ENCODE results near the gene PLXNA3. TPM values are rescaled to one million over a fixed set of nuclear protein-coding genes. Genes with fewer than 3 reads are reported as not detected.

Gene PLXNA3
- total and polyA plus RNA-seq, 2 donors from 2014 or later, result 4.9 to 40.5 TPM

- H3K9me3 ChIP-seq (ENCODE audit: control insufficient read depth in 2 of 3, insufficient read depth in 1 of 3, low read length in 3 of 3), result no peaks in the 10 kb centered on the region
- FAIRE-seq (no peak), DNase-seq (peak in 1 of 5 donors; percentile 65)
- H3K36me3 ChIP-seq (ENCODE audit: control insufficient read depth in 2 of 3, insufficient read depth in 3 of 3, low read length in 3 of 3), result no peaks in the 10 kb centered on the region
- no peaks in the 10 kb centered on the region for H3K4me1 ChIP-seq (ENCODE audit: control insufficient read depth in 2 of 3, insufficient read depth in 2 of 3, low read depth in 1 of 3, low read length in 3 of 3)
- H3K27me3 ChIP-seq (ENCODE audit: control insufficient read depth, insufficient read depth, low read length), result no peaks in the 10 kb centered on the region
- TF ChIP-seq CTCF (IDR thresholded peaks at IDR 0.05; ENCODE audit: borderline replicate concordance, extremely low read depth, insufficient read depth), result no peak
- H3K27ac ChIP-seq (ENCODE audit: low read depth in 2 of 2, low read length in 2 of 2), result no peak overlapping the region
- H3K4me3 ChIP-seq (ENCODE audit: low read length in 3 of 3), result no peak overlapping the region
- no peak overlapping the region for H3K9ac ChIP-seq (ENCODE audit: low read length in 3 of 3)
- intact Hi-C loops (cut with DNase I), result no loop called here
These were observed 14.0 kb downstream of the PLXNA3 start for GRCh38 chrX:154471839-154472684.

GRCh38 chrX:154472685-154473632 is 14.9 kb downstream of the PLXNA3 start:
- peaks cover 0 to under 1% (median 0%) of the 10 kb centered on the region in 3 donors for H3K4me1 ChIP-seq (ENCODE audit: control insufficient read depth in 2 of 3, insufficient read depth in 2 of 3, low read depth in 1 of 3, low read length in 3 of 3)
- intact Hi-C loops (cut with DNase I), result no loop called here
- no peak overlapping the region for H3K4me3 ChIP-seq (ENCODE audit: low read length in 3 of 3)
- peak in 1 of 5 donors; percentile 59 for DNase-seq
- no peak overlapping the region for H3K27ac ChIP-seq (ENCODE audit: low read depth in 2 of 2, low read length in 2 of 2)
- no peak for TF ChIP-seq CTCF (IDR thresholded peaks at IDR 0.05; ENCODE audit: borderline replicate concordance, extremely low read depth, insufficient read depth)
- H3K36me3 ChIP-seq (ENCODE audit: control insufficient read depth in 2 of 3, insufficient read depth in 3 of 3, low read length in 3 of 3), result no peaks in the 10 kb centered on the region
- H3K9ac ChIP-seq (ENCODE audit: low read length in 3 of 3), result no peak overlapping the region
- no peaks in the 10 kb centered on the region for H3K27me3 ChIP-seq (ENCODE audit: control insufficient read depth, insufficient read depth, low read length)
- no peaks in the 10 kb centered on the region for H3K9me3 ChIP-seq (ENCODE audit: control insufficient read depth in 2 of 3, insufficient read depth in 1 of 3, low read length in 3 of 3)
- FAIRE-seq, result no peak

- intact Hi-C loops (cut with DNase I), result no loop called here
- no peak for FAIRE-seq
These were observed 15.6 kb downstream of the PLXNA3 start for GRCh38 chrX:154473683-154474082.

More at GRCh38 chrX:154473683-154474082, 15.6 kb downstream of the PLXNA3 start:
- no peaks in the 10 kb centered on the region for H3K36me3 ChIP-seq (ENCODE audit: control insufficient read depth in 2 of 3, insufficient read depth in 3 of 3, low read length in 3 of 3)
- H3K9ac ChIP-seq (ENCODE audit: low read length in 3 of 3), result no peak overlapping the region
- no peak overlapping the region for H3K27ac ChIP-seq (ENCODE audit: low read depth in 2 of 2, low read length in 2 of 2)
- H3K27me3 ChIP-seq (ENCODE audit: control insufficient read depth, insufficient read depth, low read length), result no peaks in the 10 kb centered on the region
- TF ChIP-seq CTCF (IDR thresholded peaks at IDR 0.05; ENCODE audit: borderline replicate concordance, extremely low read depth, insufficient read depth), result no peak
- peak in 1 of 5 donors; percentile 16 for DNase-seq
- no peaks in the 10 kb centered on the region for H3K9me3 ChIP-seq (ENCODE audit: control insufficient read depth in 2 of 3, insufficient read depth in 1 of 3, low read length in 3 of 3)
- peaks cover 0 to 4% (median 0%) of the 10 kb centered on the region in 3 donors for H3K4me1 ChIP-seq (ENCODE audit: control insufficient read depth in 2 of 3, insufficient read depth in 2 of 3, low read depth in 1 of 3, low read length in 3 of 3)
- H3K4me3 ChIP-seq (ENCODE audit: low read length in 3 of 3), result no peak overlapping the region
